Adrenal gland (tissue), 12 donors: ENCODE measurements around the gene LSMEM2. TPM values are rescaled to one million over a fixed set of nuclear protein-coding genes. Genes with fewer than 3 reads are reported as not detected.
"Not testable (repeated sequence)": the region's sequence is repeated elsewhere in the genome, so short reads cannot be mapped to it uniquely, and the experiment has no call there.

Experiments used
- DNase-seq, 7 donors: peaks; one replicate each; pipeline ENCODE4 v3.0.0-alpha.2; 2019 to 2020
- H3K27ac ChIP-seq, 5 donors: fragments of 200-600 bp; sonication (generic) in 4 of 5; 1 replicate in 3 of 5; 2 replicates in 2 of 5; pipeline versions ENCODE4 v1.5.1 to v1.8.0; 2016 to 2020; ENCODE audit warnings: mild to moderate bottlenecking in 1 of 5
- H3K27me3 ChIP-seq: fragments of 200-600 bp; 2 replicates; pipeline ENCODE4 v1.8.0; 2021
- H3K36me3 ChIP-seq, 2 donors: fragments of 200-600 bp; replicated peaks in 1 of 2; 1 replicate in 1 of 2; 2 replicates in 1 of 2; pipeline versions ENCODE4 v1.5.1 to v1.8.0; 2018 to 2022
- H3K4me1 ChIP-seq, 2 donors: fragments of 200-600 bp; replicated peaks in 1 of 2; 1 replicate in 1 of 2; 2 replicates in 1 of 2; pipeline versions ENCODE4 v1.5.1 to v1.8.0; 2018 to 2021
- H3K4me3 ChIP-seq, 4 donors: fragments of 200-600 bp; sonication (generic) in 3 of 4; one replicate each; pipeline ENCODE4 v1.5.1; 2016 to 2018
- H3K9me3 ChIP-seq, 3 donors: fragments of 200-600 bp; sonication (generic) in 1 of 3; replicated peaks in 1 of 3; 1 replicate in 2 of 3; 2 replicates in 1 of 3; pipeline versions ENCODE4 v1.5.1 to v1.8.0; 2016 to 2021
- CTCF ChIP-seq, 6 experiments: fragments of 450-650 bp in 4 of 6; fragments of 200-600 bp in 2 of 6; sonication (generic) in 1 of 6; IDR thresholded peaks; 1 replicate in 5 of 6; 2 replicates in 1 of 6; pipeline versions ENCODE4 v1.5.1 to v1.8.0; 2016 to 2021; ENCODE audit warnings: antibody characterized with exemption in 6 of 6, mild to moderate bottlenecking in 2 of 6, moderate library complexity in 1 of 6
- POLR2A ChIP-seq, 2 donors: fragments of 450-650 bp; IDR thresholded peaks; one replicate each; pipeline ENCODE4 v1.6.1; 2017; ENCODE audit warnings: antibody characterized with exemption in 2 of 2, mild to moderate bottlenecking in 2 of 2, moderate library complexity in 1 of 2
- WGBS, 4 donors: extraction: QIAGEN DNeasy Blood & Tissue Kit in 2 of 4; methylation state at CpG; one replicate each; pipeline versions ENCODE4 v1.1.5 to v1.1.7; 2013 to 2017; 5-methylcytosine and 5-hydroxymethylcytosine counted together
- intact Hi-C, 2 donors: fragments of 100-400 bp; cut with DNase I; formaldehyde crosslinking; loops; one replicate each; pipeline versions ENCODE4 v1.14.1 to v1.15.0; 2022 to 2023
- polyA plus RNA-seq, 3 donors: library from polyadenylated mRNA; stranded (reverse); fragments of 200-250 nt in 2 of 3; fragments of 350-450 nt in 1 of 3; fragmentation: Illumina TruSeq in 1 of 3; extraction: RNeasy Lipid Tissue Mini Kit (QIAGEN cat#74804) in 1 of 3; gene quantifications; one replicate each; pipeline ENCODE4 v1.2.3, GENCODE V29; 2013 to 2014
- total RNA-seq, 9 donors: library from RNA; depleted of rRNA in 4 of 9; stranded (reverse); fragments of >200 nt in 4 of 9; fragments of 120-200 nt in 1 of 9; fragmentation: NEBNext Ultra II Directional in 1 of 9; extraction: Animal tissue kit (Norgen Biotek cat#: 25700) in 1 of 9; gene quantifications; one replicate each; pipeline versions ENCODE4 v1.1.0 to v1.2.4, GENCODE V29; 2013 to 2023
- donor health status: healthy with polysubstance abuse.
- donor health status: Bipolar disorder and iron deficiency.
- donor health status: DM: yes; HTN: yes; CAD: no.
- donor health status: DM: no; HTN: no; CAD: no.
- donor health status: DM: no; HTN: no; CAD: no.
- donor health status: DM: yes; HTN: yes; CAD: no.

The LSMEM2 gene
- total and polyA plus RNA-seq, 12 donors = 0.09 to 0.76 (median 0.47) TPM; not detected in 5

- intact Hi-C loops = no loop called here
- TF ChIP-seq POLR2A (IDR thresholded peaks at IDR 0.05) = peak; percentile 41 to 59
- TF ChIP-seq CTCF (IDR thresholded peaks at IDR 0.05) = peak; percentile 81 to 100 (median 93)
- WGBS, 4 donors = 0 to 3% (median 3%) methylated on average over 5 to 70 of the region's 70 CpGs; no CpG with 5 or more reads in 1 of the 4 donors
- H3K9me3 ChIP-seq = no peaks in the 10 kb centered on the region
- peaks cover 0 to 34% of the 10 kb centered on the region in 2 donors for H3K36me3 ChIP-seq
- H3K27me3 ChIP-seq = no peaks in the 10 kb centered on the region
- H3K4me1 ChIP-seq = peaks cover 36 to 46% of the 10 kb centered on the region in 2 donors
- DNase-seq = peak; percentile 92 to 97 (median 95)
- peak overlapping the region in 2 of 4 donors; percentile 24 to 37 for H3K4me3 ChIP-seq
- peak overlapping the region; percentile 80 to 98 (median 96) for H3K27ac ChIP-seq
These were observed 18.6 kb upstream of the LSMEM2 start for GRCh38 chr3:50260027-50260941.

- DNase-seq = peak in 1 of 7 donors; percentile 32
- Histone ChIP-seq H3K27me3 (no peaks in the 10 kb centered on the region), H3K9me3 (no peaks in the 10 kb centered on the region), H3K36me3 (peaks cover 0 to 27% of the 10 kb centered on the region in 2 donors), H3K27ac (peak overlapping the region in 4 of 5 donors; percentile 91 to 98 (median 96)), H3K4me3 (peak overlapping the region in 1 of 4 donors; percentile 37), H3K4me1 (peaks cover 42 to 50% of the 10 kb centered on the region in 2 donors)
- WGBS, 4 donors = 67 to 90% (median 74%) methylated on average over 2 to 5 of the region's 5 CpGs
- intact Hi-C loops = no loop called here
- TF ChIP-seq POLR2A (IDR thresholded peaks at IDR 0.05) (no peak), CTCF (IDR thresholded peaks at IDR 0.05) (no peak)
These were observed 17.9 kb upstream of the LSMEM2 start for GRCh38 chr3:50260942-50261441.

- TF ChIP-seq POLR2A (IDR thresholded peaks at IDR 0.05) = no peak
- TF ChIP-seq CTCF (IDR thresholded peaks at IDR 0.05) = no peak
- WGBS, 4 donors = 44 to 73% (median 60%) methylated on average over 1 to 2 of the region's 2 CpGs
- Histone ChIP-seq H3K4me1 (peaks cover 42 to 55% of the 10 kb centered on the region in 2 donors), H3K4me3 (no peak overlapping the region), H3K27ac (peak overlapping the region in 4 of 5 donors; percentile 91 to 98 (median 96)), H3K9me3 (no peaks in the 10 kb centered on the region), H3K27me3 (no peaks in the 10 kb centered on the region), H3K36me3 (peaks cover 0 to 22% of the 10 kb centered on the region in 2 donors)
- intact Hi-C loops = no loop called here
- peak in 1 of 7 donors; percentile 30 for DNase-seq
These were observed 17.4 kb upstream of the LSMEM2 start for GRCh38 chr3:50261505-50261904.

DNA sequence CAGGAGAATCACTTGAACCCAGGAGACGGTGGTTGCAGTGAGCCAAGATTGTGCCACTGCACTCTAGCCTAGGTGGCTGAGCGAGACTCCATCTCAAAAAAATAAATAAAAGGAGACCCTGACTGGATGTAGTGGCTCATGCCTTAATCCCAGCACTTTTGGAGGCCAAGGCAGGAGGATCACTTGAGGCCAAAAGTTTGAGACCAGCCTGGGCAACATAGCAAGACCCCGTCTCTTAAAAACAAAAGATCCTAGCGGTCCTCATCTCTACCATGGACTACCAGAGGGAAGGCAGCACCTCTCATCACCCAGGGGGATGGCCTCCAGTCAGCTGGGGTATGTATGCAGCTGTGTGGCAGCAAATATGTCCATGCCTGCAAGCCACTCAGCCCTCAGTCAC lies 16.7 kb upstream of the LSMEM2 start:
- H3K4me3 ChIP-seq, H3K27me3 ChIP-seq, H3K9me3 ChIP-seq, DNase-seq, intact Hi-C loops: not testable (repeated sequence)
- Histone ChIP-seq H3K27ac (peak overlapping the region in 4 of 5 donors; percentile 91 to 98 (median 96)), H3K4me1 (peaks cover 42 to 59% of the 10 kb centered on the region in 2 donors), H3K36me3 (peaks cover 0 to 15% of the 10 kb centered on the region in 2 donors)
- 96 to 100% (median 99%) methylated on average over 4 of the region's 4 CpGs for WGBS, 4 donors
